ENCODE data around the gene FAM25C.
"Not testable (repeated sequence)": the region's sequence is repeated elsewhere in the genome, so short reads cannot be mapped to it uniquely, and the experiment has no call there.

Gene FAM25C

GRCh38 chr10:47986413-47987230 lies 13.0 kb downstream of the FAM25C start:
- H2AFZ ChIP-seq (ENCODE audit: low read length, unreplicated experiment); H3K4me1 ChIP-seq (ENCODE audit: control insufficient read depth, insufficient read depth, low read length, unreplicated experiment); H3K27ac ChIP-seq (ENCODE audit: low read depth, low read length); H3K36me3 ChIP-seq (ENCODE audit: insufficient read depth, low read length); H3K79me2 ChIP-seq (ENCODE audit: control insufficient read depth, insufficient read depth, low read length, unreplicated experiment); H3K27me3 ChIP-seq (ENCODE audit: insufficient read depth, low read length); H3K4me3 ChIP-seq (ENCODE audit: low read depth, low read length): not testable (repeated sequence)

- not testable (repeated sequence) for H3K27me3 ChIP-seq (ENCODE audit: insufficient read depth, low read length); H3K4me3 ChIP-seq (ENCODE audit: low read depth, low read length); H3K27ac ChIP-seq (ENCODE audit: low read depth, low read length); H3K36me3 ChIP-seq (ENCODE audit: insufficient read depth, low read length); H3K4me1 ChIP-seq (ENCODE audit: control insufficient read depth, insufficient read depth, low read length, unreplicated experiment); H2AFZ ChIP-seq (ENCODE audit: low read length, unreplicated experiment); H3K79me2 ChIP-seq (ENCODE audit: control insufficient read depth, insufficient read depth, low read length, unreplicated experiment)
Observed at GRCh38 chr10:47975409-47975808, 24.2 kb downstream of the FAM25C start.

- H3K36me3 ChIP-seq (ENCODE audit: insufficient read depth, low read length); H2AFZ ChIP-seq (ENCODE audit: low read length, unreplicated experiment); H3K27me3 ChIP-seq (ENCODE audit: insufficient read depth, low read length); H3K27ac ChIP-seq (ENCODE audit: low read depth, low read length); H3K79me2 ChIP-seq (ENCODE audit: control insufficient read depth, insufficient read depth, low read length, unreplicated experiment); H3K4me3 ChIP-seq (ENCODE audit: low read depth, low read length); H3K4me1 ChIP-seq (ENCODE audit: control insufficient read depth, insufficient read depth, low read length, unreplicated experiment): not testable (repeated sequence)
Observed at GRCh38 chr10:47973131-47973530, 26.5 kb downstream of the FAM25C start.

- H3K79me2 ChIP-seq (ENCODE audit: control insufficient read depth, insufficient read depth, low read length, unreplicated experiment); H2AFZ ChIP-seq (ENCODE audit: low read length, unreplicated experiment); H3K27ac ChIP-seq (ENCODE audit: low read depth, low read length); H3K27me3 ChIP-seq (ENCODE audit: insufficient read depth, low read length); H3K4me3 ChIP-seq (ENCODE audit: low read depth, low read length); H3K4me1 ChIP-seq (ENCODE audit: control insufficient read depth, insufficient read depth, low read length, unreplicated experiment); H3K36me3 ChIP-seq (ENCODE audit: insufficient read depth, low read length): not testable (repeated sequence)
Observed at GRCh38 chr10:47972077-47972476, 27.5 kb downstream of the FAM25C start.

GRCh38 chr10:47971598-47971997 lies 28.0 kb downstream of the FAM25C start:
- not testable (repeated sequence) for H3K36me3 ChIP-seq (ENCODE audit: insufficient read depth, low read length)

GRCh38 chr10:47970047-47970446 lies 29.5 kb downstream of the FAM25C start:
- not testable (repeated sequence) for H3K4me1 ChIP-seq (ENCODE audit: control insufficient read depth, insufficient read depth, low read length, unreplicated experiment); H3K27me3 ChIP-seq (ENCODE audit: insufficient read depth, low read length); H3K79me2 ChIP-seq (ENCODE audit: control insufficient read depth, insufficient read depth, low read length, unreplicated experiment); H2AFZ ChIP-seq (ENCODE audit: low read length, unreplicated experiment); H3K36me3 ChIP-seq (ENCODE audit: insufficient read depth, low read length); H3K4me3 ChIP-seq (ENCODE audit: low read depth, low read length); H3K27ac ChIP-seq (ENCODE audit: low read depth, low read length)

More at GRCh38 chr10:47971598-47971997, 28.0 kb downstream of the FAM25C start:
- H2AFZ ChIP-seq (ENCODE audit: low read length, unreplicated experiment); H3K79me2 ChIP-seq (ENCODE audit: control insufficient read depth, insufficient read depth, low read length, unreplicated experiment); H3K4me3 ChIP-seq (ENCODE audit: low read depth, low read length); H3K4me1 ChIP-seq (ENCODE audit: control insufficient read depth, insufficient read depth, low read length, unreplicated experiment); H3K27me3 ChIP-seq (ENCODE audit: insufficient read depth, low read length); H3K27ac ChIP-seq (ENCODE audit: low read depth, low read length): not testable (repeated sequence)

- H2AFZ ChIP-seq (ENCODE audit: low read length, unreplicated experiment); H3K27ac ChIP-seq (ENCODE audit: low read depth, low read length); H3K36me3 ChIP-seq (ENCODE audit: insufficient read depth, low read length); H3K4me1 ChIP-seq (ENCODE audit: control insufficient read depth, insufficient read depth, low read length, unreplicated experiment); H3K27me3 ChIP-seq (ENCODE audit: insufficient read depth, low read length); H3K79me2 ChIP-seq (ENCODE audit: control insufficient read depth, insufficient read depth, low read length, unreplicated experiment); H3K4me3 ChIP-seq (ENCODE audit: low read depth, low read length): not testable (repeated sequence)
Observed at GRCh38 chr10:47968988-47969387, 30.6 kb downstream of the FAM25C start.

- not testable (repeated sequence) for H3K4me3 ChIP-seq (ENCODE audit: low read depth, low read length); H2AFZ ChIP-seq (ENCODE audit: low read length, unreplicated experiment); H3K27me3 ChIP-seq (ENCODE audit: insufficient read depth, low read length); H3K27ac ChIP-seq (ENCODE audit: low read depth, low read length); H3K36me3 ChIP-seq (ENCODE audit: insufficient read depth, low read length); H3K79me2 ChIP-seq (ENCODE audit: control insufficient read depth, insufficient read depth, low read length, unreplicated experiment); H3K4me1 ChIP-seq (ENCODE audit: control insufficient read depth, insufficient read depth, low read length, unreplicated experiment)
Observed at GRCh38 chr10:47964280-47965063, 35.1 kb downstream of the FAM25C start.

- H3K79me2 ChIP-seq (ENCODE audit: control insufficient read depth, insufficient read depth, low read length, unreplicated experiment); H3K27me3 ChIP-seq (ENCODE audit: insufficient read depth, low read length); H3K36me3 ChIP-seq (ENCODE audit: insufficient read depth, low read length); H3K4me1 ChIP-seq (ENCODE audit: control insufficient read depth, insufficient read depth, low read length, unreplicated experiment); H3K4me3 ChIP-seq (ENCODE audit: low read depth, low read length); H3K27ac ChIP-seq (ENCODE audit: low read depth, low read length); H2AFZ ChIP-seq (ENCODE audit: low read length, unreplicated experiment): not testable (repeated sequence)
Observed at GRCh38 chr10:47962785-47963184, 36.8 kb downstream of the FAM25C start.

- H3K4me1 ChIP-seq (ENCODE audit: control insufficient read depth, insufficient read depth, low read length, unreplicated experiment); H2AFZ ChIP-seq (ENCODE audit: low read length, unreplicated experiment); H3K27ac ChIP-seq (ENCODE audit: low read depth, low read length); H3K27me3 ChIP-seq (ENCODE audit: insufficient read depth, low read length); H3K4me3 ChIP-seq (ENCODE audit: low read depth, low read length); H3K79me2 ChIP-seq (ENCODE audit: control insufficient read depth, insufficient read depth, low read length, unreplicated experiment); H3K36me3 ChIP-seq (ENCODE audit: insufficient read depth, low read length): not testable (repeated sequence)
Observed at GRCh38 chr10:47960699-47961098, 38.9 kb downstream of the FAM25C start.

- not testable (repeated sequence) for H3K27me3 ChIP-seq (ENCODE audit: insufficient read depth, low read length); H3K79me2 ChIP-seq (ENCODE audit: control insufficient read depth, insufficient read depth, low read length, unreplicated experiment); H2AFZ ChIP-seq (ENCODE audit: low read length, unreplicated experiment); H3K4me3 ChIP-seq (ENCODE audit: low read depth, low read length); H3K36me3 ChIP-seq (ENCODE audit: insufficient read depth, low read length); H3K4me1 ChIP-seq (ENCODE audit: control insufficient read depth, insufficient read depth, low read length, unreplicated experiment); H3K27ac ChIP-seq (ENCODE audit: low read depth, low read length)
Observed at GRCh38 chr10:47959677-47960076, 39.9 kb downstream of the FAM25C start.

Measured in ACC112 (cell line).